PFSK-1 (cell line): ENCODE measurements around the gene GALNT10.

Experiments used
- FOXP2 ChIP-seq: optimal IDR thresholded peaks from 2 replicates; pipeline ENCODE3; 2011; ENCODE audit warnings: borderline replicate concordance, control low read depth, inconsistent platforms; ENCODE audit not compliant: insufficient read depth; ENCODE audit errors: extremely low read length, extremely low read depth
- POLR2AphosphoS5 ChIP-seq: IDR thresholded peaks from 2 replicates; pipeline ENCODE4 v1.6.1; 2012; ENCODE audit warnings: low read depth, mild to moderate bottlenecking, control low read depth, low read length, moderate library complexity
- REST ChIP-seq, 2 experiments: IDR thresholded peaks; 2 replicates each; pipeline versions ENCODE4 v1.6.1 to v1.8.0; 2011 to 2012; ENCODE audit warnings: low read depth in 2 of 2, low read length in 2 of 2, control low read depth in 1 of 2, inconsistent platforms in 1 of 2, mild to moderate bottlenecking in 1 of 2, moderate library complexity in 1 of 2; ENCODE audit not compliant: insufficient read depth in 1 of 2
- SIN3A ChIP-seq: IDR thresholded peaks from 2 replicates; pipeline ENCODE4 v1.6.1; 2012; ENCODE audit warnings: mild to moderate bottlenecking, low read length, moderate library complexity, borderline replicate concordance; ENCODE audit not compliant: insufficient read depth
- TAF1 ChIP-seq: IDR thresholded peaks from 2 replicates; pipeline ENCODE4 v1.6.1; 2012; ENCODE audit warnings: low read length, control low read depth, borderline replicate concordance; ENCODE audit not compliant: insufficient read depth

The GALNT10 gene

GRCh38 chr5:154451957-154452356, 261.4 kb downstream of the GALNT10 start:
- TF ChIP-seq REST (IDR thresholded peaks at IDR 0.05; ENCODE audit: insufficient read depth in 1 of 2, low read depth in 2 of 2, low read length in 2 of 2): no peak
- TF ChIP-seq TAF1: no peak
- TF ChIP-seq POLR2AphosphoS5: no peak

- no peak for TF ChIP-seq FOXP2
- no peak for TF ChIP-seq REST (IDR thresholded peaks at IDR 0.05; ENCODE audit: insufficient read depth in 1 of 2, low read depth in 2 of 2, low read length in 2 of 2)
- no peak for TF ChIP-seq TAF1
- TF ChIP-seq POLR2AphosphoS5: no peak
- no peak for TF ChIP-seq SIN3A
Observed at GRCh38 chr5:154455585-154455984, 265.1 kb downstream of the GALNT10 start.

GRCh38 chr5:154456540-154456939, 266.0 kb downstream of the GALNT10 start:
- TF ChIP-seq REST (IDR thresholded peaks at IDR 0.05; ENCODE audit: insufficient read depth in 1 of 2, low read depth in 2 of 2, low read length in 2 of 2): no peak
- no peak for TF ChIP-seq SIN3A
- TF ChIP-seq TAF1: no peak
- no peak for TF ChIP-seq POLR2AphosphoS5
- no peak for TF ChIP-seq FOXP2

- no peak for TF ChIP-seq REST (IDR thresholded peaks at IDR 0.05; ENCODE audit: insufficient read depth in 1 of 2, low read depth in 2 of 2, low read length in 2 of 2)
- TF ChIP-seq TAF1: no peak
- no peak for TF ChIP-seq SIN3A
Observed at GRCh38 chr5:154459015-154459414, 268.5 kb downstream of the GALNT10 start.

GRCh38 chr5:154460172-154460571, 269.6 kb downstream of the GALNT10 start:
- TF ChIP-seq POLR2AphosphoS5 (no peak), SIN3A (no peak), REST (IDR thresholded peaks at IDR 0.05; ENCODE audit: insufficient read depth in 1 of 2, low read depth in 2 of 2, low read length in 2 of 2) (no peak), TAF1 (no peak), FOXP2 (no peak)
